Measurements from ENCODE around the gene IFT27.

The IFT27 gene, protein sequence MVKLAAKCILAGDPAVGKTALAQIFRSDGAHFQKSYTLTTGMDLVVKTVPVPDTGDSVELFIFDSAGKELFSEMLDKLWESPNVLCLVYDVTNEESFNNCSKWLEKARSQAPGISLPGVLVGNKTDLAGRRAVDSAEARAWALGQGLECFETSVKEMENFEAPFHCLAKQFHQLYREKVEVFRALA

GRCh38 chr22:36775964-36776669 lies at the start of gene IFT27:
TSS of gene IFT27 (minus strand) at chr22:36776119. CDS start at chr22:36775707, 412 bp downstream.
- no peak for TF ChIP-seq CTCF (IDR thresholded peaks at IDR 0.05; ENCODE audit: low read depth, low read length, missing control alignments)
- peak; percentile 100 for DNase-seq (ENCODE audit: extremely low read depth, low read depth)

DNA sequence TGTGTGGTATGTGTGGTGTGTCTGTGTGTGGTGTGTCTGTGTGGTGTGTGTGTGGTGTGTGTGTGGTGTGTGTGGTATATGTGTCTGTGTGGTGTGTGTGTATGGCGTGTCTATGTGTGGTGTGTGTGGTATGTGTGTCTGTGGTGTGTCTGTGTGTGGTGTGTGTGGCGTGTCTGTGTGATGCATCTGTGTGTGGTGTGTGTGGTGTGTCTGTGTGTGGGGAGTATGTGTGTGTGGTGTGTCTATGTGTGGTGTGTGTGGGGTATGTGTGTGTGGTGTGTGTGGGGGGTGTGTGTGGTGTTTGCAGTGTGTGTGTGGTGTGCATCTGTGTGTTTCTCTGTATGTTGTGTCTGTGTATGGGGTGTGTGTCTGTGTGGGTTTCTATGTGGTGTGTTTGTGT lies 48.7 kb upstream of the IFT27 start:
- DNase-seq (ENCODE audit: extremely low read depth, low read depth) = no peak
- H3K4me3 ChIP-seq (replicated peaks; ENCODE audit: low read depth, low read length) = no peak overlapping the region
- TF ChIP-seq CTCF (IDR thresholded peaks at IDR 0.05; ENCODE audit: low read depth, low read length, missing control alignments) = no peak

More at GRCh38 chr22:36775964-36776669, at the start of gene IFT27:
- H3K4me3 ChIP-seq (replicated peaks; ENCODE audit: low read depth, low read length) = peak within 1 kb of the TSS; percentile 74

- DNase-seq (ENCODE audit: extremely low read depth, low read depth) = no peak
- no peak for TF ChIP-seq CTCF (IDR thresholded peaks at IDR 0.05; ENCODE audit: low read depth, low read length, missing control alignments)
- H3K4me3 ChIP-seq (replicated peaks; ENCODE audit: low read depth, low read length) = no peak overlapping the region
Measured at GRCh38 chr22:36823186-36823839, 47.4 kb upstream of the IFT27 start.

DNA sequence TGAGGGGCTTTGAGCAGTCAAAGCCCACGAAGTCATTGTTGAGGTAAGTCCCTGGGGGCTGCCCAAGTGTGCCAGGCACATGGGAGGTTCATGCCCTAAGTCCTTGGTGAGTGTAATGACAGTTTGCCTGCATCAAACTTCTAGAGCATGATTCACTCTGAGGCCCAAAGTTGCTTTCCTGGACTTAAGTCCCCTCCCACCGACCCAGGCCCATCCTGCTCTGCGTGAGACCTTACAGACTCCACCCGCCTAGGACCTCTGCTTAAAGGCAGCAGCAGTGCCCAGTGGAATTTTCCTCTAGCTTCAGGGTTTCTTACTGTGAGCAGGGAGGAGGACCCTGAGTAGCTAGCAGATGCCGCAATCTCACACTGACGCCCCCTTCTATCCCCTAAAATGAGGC lies 46.7 kb upstream of the IFT27 start:
- TF ChIP-seq CTCF (IDR thresholded peaks at IDR 0.05; ENCODE audit: low read depth, low read length, missing control alignments) = no peak
- no peak for DNase-seq (ENCODE audit: extremely low read depth, low read depth)
- no peak overlapping the region for H3K4me3 ChIP-seq (replicated peaks; ENCODE audit: low read depth, low read length)

GRCh38 chr22:36819112-36819511 lies 43.2 kb upstream of the IFT27 start:
- no peak overlapping the region for H3K4me3 ChIP-seq (replicated peaks; ENCODE audit: low read depth, low read length)
- no peak for TF ChIP-seq CTCF (IDR thresholded peaks at IDR 0.05; ENCODE audit: low read depth, low read length, missing control alignments)
- no peak for DNase-seq (ENCODE audit: extremely low read depth, low read depth)

GRCh38 chr22:36818010-36818642 lies 42.2 kb upstream of the IFT27 start:
- H3K4me3 ChIP-seq (replicated peaks; ENCODE audit: low read depth, low read length) = no peak overlapping the region
- no peak for TF ChIP-seq CTCF (IDR thresholded peaks at IDR 0.05; ENCODE audit: low read depth, low read length, missing control alignments)
- no peak for DNase-seq (ENCODE audit: extremely low read depth, low read depth)
